ENCODE measurements around the gene TCTA.

The TCTA gene

DNA sequence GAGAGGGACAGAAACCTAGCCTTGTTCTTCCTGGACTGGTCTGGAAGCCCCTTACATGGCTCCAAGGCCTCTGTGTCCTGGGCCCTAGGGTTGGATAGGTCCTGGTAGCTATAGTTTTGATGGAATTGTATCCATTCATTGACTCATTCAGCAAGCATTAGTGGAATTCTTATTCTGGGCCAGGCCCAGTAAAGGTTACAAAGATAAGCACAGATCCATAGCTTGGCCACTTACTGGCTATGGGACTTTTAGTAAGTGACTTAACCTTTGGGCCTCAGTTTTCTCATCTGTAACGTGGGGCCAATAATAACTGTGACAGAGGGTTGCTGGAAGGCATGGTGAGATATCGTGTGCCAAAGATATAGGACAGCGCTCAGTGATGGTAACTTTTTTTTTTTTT, 44.2 kb downstream of the TCTA start:
- DNase-seq (ENCODE audit: low read depth in 2 of 3, low spot score in 1 of 3), result no peak

DNA sequence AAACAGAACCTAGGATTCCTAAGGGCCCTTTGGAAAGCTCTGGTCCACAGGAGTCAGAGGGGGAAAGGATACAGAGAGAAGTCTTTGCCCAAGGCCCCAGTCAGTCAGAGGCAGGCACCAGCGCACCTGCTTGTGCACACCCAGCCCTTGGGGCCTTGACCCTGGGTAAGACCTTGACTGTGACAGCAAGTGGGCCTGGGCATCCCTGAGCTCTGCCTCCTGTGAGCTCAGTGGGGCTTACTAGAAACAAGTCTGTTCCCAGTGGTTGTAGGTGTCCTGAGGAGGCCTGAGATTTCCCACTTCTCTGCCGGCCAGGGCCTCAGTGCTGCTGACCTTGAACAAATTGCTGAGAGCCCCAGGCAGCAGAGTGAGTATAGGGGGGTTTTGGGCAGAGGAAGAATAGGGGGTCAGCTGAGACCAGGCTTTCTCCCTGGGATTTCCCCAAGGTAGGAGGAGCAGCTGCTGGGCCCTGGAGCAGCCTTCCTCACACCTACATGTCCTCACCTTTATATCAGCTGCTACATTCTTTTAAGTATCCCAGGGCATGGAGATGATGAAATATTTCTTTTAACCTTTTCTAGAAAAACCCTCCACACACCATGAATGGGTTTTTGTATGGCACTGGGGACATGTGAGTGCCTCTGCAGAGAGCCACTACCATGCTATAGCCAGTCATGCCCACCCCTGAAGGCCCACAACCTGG, 48.1 kb downstream of the TCTA start:
- DNase-seq (ENCODE audit: low read depth in 2 of 3, low spot score in 1 of 3), result no peak

DNA sequence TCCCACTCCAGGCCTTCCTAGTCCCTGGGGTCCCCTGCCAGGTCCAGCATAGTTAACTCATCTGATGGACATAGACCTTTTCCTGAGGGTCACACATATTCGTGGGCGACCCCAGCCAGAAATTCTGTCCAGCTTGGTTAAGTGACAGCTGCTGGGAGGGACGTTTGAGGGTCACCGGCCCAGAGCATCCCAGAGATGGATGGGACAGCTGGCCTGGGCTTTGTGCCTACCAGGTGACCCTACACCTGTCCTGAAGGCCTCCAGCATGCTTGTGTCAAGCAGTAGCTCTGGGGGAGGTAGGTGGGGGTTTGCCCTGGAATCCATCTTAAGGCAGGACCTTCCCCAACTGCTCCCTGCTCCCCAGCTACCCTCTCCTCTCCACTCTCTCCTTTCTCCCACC, 48.7 kb downstream of the TCTA start:
- no peak for DNase-seq (ENCODE audit: low read depth in 2 of 3, low spot score in 1 of 3)

DNA sequence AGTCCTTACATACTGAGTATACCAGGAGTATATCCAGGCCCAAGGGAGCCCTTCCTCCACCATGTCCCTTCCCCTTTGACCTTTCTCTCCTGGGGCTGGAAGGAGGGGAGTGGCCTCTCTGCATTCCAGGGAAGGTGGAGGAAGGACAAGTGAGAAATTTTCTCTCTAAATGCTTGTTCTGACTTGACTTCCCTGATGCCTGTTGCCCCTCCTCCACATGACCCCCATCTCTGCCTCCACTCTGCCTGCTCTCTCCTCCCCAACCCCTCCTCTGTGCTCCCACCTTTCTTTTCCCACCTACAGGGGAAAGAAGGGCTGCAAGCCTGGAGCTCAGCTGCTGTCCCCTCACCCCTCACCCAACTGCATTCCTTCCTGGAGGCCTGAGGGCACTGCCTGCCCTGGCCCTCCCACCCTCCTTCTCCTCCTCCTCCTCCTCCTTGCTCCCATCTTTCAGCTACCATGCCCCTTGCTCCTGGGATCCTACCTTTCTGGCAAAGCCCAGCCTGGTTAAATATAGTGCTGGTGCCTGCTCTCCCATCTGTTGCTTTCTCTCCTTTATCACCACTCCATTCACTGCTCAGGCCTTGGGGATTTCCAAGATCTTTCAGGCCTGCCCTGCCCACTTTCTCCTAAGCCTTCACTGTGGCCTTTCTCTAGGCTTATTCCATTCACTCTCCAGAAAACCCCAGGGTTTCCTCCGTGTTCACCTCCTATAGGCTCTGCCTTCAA, 49.4 kb downstream of the TCTA start:
- no peak for DNase-seq (ENCODE audit: low read depth in 2 of 3, low spot score in 1 of 3)

DNA sequence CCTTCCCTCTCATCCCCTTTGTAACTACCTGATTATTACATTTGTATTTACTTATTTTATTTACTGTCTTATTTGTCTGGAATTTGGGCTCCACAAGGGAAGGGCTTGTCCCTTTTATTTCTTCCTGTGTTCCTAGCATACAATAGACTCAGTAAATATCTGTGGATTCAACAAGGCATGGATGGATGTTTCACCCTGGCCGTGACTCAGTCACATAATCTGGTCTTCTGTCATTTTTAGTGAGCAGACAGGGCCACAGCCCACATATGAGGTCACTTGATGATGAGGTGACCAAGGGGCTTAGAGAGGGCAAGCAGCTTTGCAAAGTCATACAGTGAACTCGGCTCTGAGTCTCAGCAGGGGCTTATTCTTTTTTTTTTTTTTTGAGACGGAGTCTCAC, 50.0 kb downstream of the TCTA start:
- DNase-seq (ENCODE audit: low read depth in 2 of 3, low spot score in 1 of 3), result no peak

DNA sequence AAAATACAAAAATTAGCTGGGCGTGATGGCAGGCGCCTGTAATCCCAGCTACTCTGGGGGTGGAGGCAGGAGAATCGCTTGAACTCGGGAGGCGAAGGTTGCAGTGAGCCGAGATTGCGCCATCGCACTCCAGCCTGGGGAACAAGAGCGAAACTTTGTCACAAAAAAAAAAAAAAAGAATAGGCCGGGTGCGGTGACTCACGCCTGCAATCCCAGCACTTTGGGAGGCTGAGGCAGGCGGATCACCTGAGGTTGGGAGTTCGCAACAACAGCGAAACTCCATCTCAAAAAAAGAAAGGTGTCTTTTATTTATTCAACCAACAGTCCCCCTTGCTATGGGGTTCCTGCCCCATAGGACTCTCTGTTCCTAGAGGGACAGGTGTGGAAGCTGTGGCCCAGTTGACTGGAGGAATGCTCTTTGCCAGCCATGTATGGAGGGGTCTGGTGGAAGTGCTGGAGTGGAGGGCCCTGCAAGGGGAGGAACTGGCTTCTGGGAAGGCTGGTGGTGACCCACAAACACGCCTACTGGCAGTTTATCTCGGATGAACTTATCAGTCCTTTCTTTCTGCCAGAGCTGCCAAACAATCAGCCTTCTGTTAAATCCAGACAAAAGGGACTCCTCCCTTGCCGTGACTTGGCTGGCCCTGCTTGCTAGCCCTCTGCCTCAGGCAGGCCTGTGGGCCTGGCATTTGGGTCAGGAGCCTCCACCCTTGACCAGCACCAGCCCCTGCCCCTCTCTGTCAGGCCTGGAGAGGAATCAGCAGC, 53.2 kb downstream of the TCTA start:
- DNase-seq (ENCODE audit: low read depth in 2 of 3, low spot score in 1 of 3), result no peak
